CMK (cell line): ENCODE results near the gene WARS2.
"Not testable (repeated sequence)": the region's sequence is repeated elsewhere in the genome, so short reads cannot be mapped to it uniquely, and the experiment has no call there.

ENCODE experiments used
- DNase-seq: peaks from one replicate; pipeline ENCODE4 v3.0.0-alpha.2; 2010; ENCODE audit warnings: low read depth

Gene WARS2

DNA sequence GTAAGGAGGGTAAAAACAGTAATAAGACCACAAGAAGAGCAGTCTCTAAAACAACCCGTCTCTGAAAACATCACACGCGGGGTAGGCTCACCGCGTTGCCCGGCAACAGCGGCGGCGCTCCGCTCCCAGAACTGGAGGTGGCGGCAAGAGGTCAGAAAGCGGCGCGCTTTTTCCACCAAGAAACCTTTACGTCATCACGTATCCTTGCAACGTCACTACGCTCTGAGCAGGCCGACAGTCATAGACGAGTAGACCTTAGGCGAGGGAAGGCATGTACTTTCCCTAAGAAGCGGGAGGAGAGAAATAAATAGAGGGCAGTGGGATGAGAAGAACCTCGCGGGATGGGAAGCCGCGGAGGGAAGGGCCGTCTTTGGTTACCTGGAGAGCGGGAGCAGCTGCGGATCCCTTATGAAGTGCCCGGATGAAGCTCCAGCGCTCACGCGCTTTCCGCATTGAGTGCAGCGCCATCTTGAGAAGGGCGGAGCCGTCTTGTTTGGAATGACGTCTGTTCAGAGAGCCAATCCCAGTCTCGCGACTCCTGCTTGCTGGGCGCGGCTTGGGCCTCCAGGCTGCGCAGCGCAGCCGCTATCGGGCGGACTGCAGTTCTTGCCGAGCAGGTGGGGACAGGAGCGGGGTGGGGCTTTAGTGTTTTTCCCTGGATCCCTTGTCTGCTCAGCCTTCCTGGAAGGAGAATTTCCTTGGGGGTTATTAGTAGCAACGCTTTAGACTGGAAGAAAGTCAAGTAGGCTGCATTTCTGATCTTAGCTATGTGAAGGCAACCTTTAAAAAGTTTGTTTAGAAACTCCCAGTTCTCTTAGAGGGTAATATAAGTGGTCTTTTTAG is at the start of gene WARS2:
Gene WARS2 (minus strand): TSS at position 477 of the 843 bp plus-strand sequence. CDS start 9 bp downstream, at position 468.
- DNase-seq = peak; percentile 88

DNA sequence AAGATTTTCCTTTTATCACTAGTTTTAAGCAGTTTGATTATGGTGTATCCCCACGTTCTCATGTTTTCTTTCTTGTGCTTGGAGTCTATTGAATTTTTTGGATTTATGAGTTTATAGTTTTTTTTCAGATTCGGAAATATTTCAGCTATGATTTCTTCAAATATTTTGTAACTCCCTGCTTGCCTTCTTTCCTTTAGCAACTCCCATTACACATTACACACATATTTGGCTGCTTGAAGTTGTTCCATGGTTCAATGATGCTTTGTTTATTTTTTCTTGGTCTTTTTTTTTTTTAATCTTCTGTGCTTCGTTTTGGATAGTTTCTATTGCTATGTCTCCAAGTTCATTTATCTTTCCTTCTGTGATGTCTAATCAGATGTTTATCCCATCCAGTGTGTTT is 48.5 kb upstream of the WARS2 start:
- DNase-seq = no peak

DNA sequence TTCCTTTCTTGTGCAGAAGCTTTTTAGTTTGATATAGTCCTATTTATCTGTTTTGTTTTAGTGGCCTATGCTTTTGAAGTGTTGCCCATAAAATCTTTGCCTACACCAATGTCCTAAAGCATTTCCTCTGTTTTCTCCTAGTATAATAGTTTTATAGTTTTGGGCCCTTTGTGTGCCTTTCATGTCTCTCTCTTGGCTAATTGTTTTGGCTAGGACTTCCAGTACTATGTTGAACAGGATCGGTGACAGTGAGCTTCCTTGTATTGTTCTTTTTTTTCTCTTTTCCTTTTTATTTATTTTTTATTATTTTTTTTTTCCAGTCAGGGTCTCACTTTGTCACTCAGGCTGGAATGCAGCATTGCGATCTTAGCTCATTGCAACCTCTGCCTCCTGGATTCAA is 47.0 kb upstream of the WARS2 start:
- DNase-seq = no peak

DNA sequence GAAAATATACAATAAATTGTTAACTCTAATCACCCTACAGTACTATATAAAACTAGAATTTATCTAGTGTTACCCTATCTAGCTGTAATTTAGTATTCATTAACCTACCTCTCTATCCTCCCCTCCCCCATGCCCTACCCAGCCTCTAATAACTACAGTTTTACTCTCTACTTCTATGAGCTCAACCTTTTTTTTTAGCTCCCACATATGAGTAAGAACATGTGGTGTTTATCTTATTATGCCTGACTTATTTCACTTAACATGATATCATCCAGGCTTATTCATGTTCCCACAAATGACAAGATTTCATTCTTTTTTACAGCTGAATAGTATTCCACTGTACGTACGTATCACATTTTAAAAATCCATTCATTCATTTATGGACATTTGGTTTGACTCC is 46.0 kb upstream of the WARS2 start:
- DNase-seq = no peak

DNA sequence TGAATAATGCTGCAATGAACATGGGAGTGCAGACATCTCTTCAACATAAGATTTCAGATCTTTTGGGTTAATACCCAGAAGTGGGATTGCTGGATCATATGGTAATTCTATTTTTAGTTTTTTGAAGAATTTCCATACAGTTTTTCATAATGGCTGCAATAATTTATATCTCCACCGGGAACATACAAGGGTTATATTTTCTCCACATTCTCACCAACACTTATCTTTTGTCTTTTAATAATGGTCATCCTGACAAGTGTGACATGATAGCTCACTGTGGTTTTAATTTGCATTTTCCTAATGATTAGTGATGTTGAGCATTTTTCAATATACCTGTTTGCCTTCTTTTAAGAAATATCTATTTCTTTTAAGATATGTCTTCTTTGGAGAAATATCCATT is 44.5 kb upstream of the WARS2 start:
- no peak for DNase-seq

DNA sequence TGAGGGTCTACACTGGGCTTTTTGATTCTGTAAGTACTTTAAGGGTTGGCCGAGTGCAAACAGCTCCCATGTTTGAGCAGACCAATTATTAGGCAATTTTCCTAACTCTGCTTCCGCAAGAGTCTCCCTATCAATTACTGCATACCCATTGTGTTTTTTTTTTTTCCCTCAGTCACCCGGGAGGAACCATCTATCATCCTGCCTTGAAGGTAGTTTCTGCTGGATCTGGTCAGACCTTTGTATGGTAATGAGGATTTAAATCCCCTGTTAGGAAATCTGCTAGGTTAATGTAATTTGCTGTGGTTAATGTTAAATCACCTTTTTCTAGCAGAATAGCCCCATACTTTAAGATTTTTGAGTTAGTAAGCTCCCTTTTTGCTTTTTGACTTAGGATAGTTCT is 40.8 kb upstream of the WARS2 start:
- no peak for DNase-seq

DNA sequence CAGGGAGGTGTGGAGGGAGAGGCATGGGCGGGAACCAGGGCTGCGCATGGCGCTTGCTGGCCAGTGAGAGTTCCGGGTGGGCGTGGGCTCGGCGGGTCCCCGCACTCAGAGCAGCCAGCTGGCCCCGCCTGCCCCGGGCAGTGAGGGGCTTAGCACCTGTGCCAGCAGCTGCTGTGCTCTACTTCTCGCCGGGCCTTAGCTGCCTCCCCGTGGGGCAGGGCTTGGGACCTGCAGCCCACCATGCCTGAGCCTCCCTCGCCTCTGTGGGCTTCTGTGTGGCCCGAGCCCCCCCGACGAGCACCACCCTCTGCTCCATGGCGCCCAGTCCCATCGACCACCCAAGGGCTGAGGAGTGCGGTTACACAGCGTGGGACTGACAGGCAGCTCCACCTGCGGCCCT is 38.6 kb upstream of the WARS2 start:
- DNase-seq = no peak

DNA sequence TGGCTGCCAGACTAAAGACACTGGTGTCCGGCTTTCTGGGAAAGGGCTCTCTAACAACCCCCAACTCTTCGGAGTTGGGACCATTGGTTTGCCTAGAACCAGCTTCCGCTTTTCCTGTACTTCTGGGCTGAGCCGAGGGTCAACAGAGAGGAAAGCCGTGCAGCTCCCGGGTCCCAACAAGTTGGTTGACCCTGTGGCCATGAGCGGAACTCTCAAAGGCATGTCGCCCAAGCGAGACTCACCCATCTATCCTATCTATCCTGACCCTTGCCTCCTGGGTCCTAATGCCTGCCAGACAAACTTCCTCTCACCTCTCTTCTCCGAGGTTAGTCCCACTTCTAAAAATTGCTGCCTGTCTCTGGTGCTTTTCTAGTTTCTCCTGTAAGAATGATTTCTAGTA is 32.5 kb upstream of the WARS2 start:
- not testable (repeated sequence) for DNase-seq

DNA sequence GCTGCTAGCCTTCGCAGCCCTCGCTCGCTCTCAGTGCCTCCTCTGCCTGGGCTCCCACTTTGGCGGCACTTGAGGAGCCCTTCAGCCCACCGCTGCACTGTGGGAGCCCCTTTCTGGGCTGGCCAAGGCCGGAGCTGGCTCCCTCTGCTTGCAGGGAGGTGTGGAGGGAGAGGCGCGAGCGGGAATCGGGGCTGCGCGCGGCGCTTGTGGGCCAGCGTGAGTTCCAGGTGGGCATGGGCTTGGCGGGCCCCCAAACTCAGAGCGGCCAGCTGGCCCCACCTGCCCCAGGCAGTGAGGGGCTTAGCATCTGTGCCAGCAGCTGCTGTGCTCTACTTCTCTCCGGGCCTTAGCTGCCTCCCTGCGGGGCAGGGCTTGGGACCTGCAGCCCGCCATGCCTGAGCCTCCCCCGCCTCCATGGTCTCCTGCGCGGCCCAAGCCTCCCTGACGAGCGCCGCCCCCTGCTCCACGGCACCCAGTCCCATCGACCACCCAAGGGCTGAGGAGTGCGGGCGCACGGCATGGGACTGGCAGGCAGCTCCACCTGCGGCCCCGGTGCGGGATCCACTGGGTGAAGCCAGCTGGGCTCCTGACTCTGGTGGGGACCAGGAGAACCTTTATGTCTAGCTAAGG is 31.0 kb upstream of the WARS2 start:
- not testable (repeated sequence) for DNase-seq

DNA sequence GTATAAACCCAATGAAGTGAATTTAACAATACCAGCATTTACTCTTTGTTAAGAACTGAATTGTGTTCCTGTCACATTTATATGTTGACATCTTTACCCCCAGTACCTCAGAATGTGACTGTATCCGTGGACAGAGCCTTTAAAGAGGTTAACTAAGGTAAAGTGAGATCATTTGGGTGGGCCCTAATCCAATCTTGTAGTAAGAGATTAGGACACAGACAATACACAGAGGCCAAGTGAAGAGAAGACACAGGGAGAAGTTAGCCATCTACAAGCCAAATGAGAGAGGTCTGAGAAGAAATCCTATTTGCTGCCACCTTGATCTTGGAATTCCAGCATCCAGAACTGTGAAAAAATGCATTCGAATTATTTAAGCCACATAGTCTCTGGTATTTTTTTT is 22.9 kb upstream of the WARS2 start:
- no peak for DNase-seq

DNA sequence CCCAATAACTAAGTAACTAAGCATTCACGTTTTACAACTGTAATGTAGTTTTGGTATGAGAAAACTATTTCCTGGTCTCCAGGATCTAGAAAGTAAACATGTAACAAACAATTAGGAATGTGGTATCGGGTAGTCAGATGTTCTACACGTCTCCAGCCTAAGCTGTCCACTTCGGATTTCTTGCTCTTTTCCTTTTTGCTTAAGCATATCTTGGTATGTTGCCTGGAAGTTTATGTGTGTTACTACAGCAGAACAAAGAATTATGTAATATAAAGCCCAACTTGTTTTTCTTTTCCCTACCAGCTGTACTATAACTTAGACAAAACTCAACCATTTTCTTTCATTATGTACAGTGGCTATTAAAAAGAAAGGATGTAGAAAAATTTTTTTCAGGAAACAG is 20.4 kb upstream of the WARS2 start:
- DNase-seq = no peak

DNA sequence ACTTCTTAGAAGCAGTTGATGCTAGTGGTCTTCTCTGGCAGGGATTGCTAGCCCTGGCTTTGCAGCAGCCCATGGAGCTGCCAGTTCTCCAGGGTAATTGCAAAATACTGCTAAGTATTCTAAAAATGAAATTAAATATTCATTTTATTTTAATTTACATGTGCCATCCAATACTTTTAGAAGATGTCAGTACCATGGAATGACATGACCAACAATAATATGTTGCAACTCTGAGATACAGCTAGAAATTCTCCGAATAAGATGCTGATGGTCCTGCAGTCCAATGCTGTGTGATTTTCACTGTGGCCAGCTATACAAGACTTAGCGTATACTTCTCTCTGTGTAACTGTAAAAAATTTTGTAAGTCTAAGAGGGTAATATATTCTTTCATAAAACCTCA is 20.0 kb upstream of the WARS2 start:
- no peak for DNase-seq

DNA sequence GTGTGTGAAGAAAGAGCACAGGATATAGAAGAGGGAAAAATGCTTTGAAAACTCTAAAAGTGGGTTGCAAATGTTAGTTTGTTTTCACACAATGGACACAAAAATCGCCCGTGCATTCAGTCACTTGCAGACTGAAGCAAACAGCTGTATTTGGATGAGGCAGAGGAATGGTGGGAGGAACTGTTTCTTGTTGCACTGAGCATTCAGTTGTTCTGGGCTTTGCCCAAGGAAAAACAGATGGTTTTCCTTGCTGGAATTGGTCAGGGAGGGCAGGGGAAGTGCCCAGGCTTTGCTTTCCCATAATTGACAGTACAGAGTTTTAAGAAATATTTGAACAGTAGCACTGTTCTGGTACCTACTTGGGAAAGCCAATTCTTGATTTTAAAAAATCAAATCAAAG is 19.5 kb upstream of the WARS2 start:
- DNase-seq = no peak

DNA sequence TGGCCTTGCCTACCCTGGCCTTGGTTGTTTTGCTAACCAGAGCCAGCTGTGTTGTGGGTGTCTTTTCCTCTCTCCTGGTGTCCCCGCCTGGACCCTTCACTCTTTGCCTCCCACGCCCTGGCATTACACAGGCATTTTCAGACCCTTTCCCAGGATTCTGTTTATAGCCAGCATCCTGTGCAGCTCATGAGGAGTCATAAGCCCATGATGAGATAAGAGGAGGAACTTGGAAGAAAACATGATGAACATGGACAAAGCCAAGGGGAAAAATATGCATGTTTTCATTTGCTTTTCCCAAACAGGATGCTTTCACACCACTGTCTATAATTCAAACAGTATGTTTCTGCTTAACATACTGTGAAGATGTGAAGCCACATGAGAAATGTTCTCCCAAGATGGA is 18.7 kb upstream of the WARS2 start:
- DNase-seq = no peak

DNA sequence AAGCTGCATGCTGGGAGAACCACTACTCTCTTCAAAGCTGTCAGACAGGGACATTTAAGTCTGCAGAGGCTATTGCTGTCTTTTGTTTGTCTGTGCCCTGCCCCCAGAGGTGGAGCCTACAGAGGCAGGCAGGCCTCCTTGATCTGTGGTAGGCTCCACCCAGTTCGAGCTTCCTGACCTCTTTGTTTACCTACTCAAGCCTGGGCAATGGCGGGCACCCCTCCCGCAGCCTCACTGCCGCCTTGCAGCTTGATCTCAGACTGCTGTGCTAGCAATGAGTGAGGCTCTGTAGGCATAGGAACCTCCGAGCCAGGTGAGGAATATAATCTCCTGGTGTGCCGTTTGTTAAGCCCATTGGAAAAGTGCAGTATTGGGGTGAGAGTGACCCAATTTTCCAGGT is 16.3 kb upstream of the WARS2 start:
- DNase-seq = not testable (repeated sequence)

DNA sequence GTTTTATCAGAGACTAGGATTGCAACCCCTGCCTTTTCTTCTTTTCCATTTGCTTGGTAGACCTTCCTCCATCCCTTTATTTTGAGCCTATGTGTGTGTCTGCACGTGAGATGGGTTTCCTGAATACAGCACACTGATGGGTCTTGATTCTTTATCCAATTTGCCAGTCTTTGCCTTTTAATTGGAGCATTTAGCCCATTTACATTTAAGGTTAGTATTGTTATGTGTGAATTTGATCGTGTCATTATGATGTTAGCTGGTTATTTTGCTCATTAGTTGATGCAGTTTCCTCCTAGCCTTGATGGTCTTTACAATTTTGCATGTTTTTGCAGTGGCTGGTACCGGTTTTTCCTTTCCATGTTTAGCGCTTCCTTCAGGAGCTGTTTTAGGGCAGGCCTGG is 14.6 kb upstream of the WARS2 start:
- not testable (repeated sequence) for DNase-seq

DNA sequence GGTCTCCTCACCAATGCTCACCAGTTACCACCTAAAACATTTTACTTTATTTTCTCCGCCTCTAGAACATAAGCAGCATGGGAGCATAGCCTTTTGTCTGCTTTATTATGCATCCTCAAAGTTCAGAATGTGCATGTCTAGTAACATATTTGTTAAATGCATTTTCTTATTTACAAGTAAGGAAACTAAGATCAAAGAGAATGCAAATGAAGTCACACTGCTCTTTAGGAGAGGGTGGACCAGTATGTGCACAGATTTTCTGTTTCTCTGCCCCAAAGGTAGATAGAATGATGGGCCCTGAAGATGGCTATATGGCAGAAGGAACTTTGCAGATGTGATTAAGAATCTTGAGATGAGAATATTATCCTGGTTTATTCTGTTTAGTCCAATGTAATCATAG is 9.7 kb upstream of the WARS2 start:
- DNase-seq = no peak

DNA sequence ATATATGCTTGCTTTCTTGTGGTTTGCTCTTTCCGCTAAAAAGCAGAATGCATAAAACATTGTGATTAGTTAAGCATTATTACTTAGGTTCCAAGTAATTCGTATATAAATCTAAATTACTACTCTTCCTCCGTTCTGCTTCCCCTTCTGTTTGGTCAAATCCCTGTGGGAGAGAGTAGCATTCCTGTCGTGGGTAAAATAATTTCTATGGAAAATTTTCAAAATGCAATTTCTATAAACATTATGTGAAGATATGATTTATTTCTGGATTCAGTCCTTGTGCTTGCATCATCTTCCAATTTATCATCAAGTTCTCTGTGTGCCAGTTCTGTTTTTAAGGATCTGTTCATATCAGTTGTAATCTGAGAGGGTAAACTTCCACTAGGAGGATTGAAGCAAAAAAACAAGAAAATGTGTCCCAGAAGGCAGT is 7.2 kb upstream of the WARS2 start:
- no peak for DNase-seq

DNA sequence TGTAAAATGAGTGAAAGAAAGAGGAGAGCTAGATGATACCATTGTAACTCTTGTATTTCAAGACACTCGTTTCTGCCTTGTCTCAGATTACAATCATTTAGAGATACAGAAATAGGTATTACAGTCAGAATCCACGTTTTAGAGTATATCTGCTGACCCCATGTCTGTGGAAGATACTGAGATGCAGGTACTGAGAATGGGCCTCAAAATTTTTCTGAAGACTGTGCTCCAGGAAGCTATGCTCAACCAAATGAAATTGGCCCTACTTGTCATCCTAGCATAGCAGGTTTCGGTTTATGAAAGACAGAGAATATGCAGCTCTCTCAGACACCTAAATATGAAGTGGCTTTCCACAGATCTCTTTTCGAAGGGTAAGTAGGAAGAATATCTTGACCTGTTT is 6.0 kb upstream of the WARS2 start:
- no peak for DNase-seq

DNA sequence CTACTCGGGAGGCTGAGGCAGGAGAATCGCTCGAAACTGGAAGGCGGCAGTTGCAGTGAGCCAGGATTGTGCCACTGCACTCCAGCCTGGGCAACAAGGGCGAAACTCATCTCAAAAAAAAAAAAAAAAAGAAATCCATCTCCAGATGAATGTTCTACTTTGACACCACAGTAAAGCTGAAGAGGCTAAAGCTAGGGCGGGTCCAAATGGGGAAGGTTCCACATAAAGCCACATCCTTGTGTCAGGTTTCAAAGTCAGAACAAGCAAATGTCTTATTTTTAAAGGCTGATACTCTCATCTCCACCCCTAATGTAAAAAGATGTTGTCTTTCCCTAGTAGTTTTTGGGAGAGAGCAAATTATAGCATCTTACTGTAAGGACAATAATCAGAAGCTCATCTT is 4.4 kb upstream of the WARS2 start:
- DNase-seq = no peak

DNA sequence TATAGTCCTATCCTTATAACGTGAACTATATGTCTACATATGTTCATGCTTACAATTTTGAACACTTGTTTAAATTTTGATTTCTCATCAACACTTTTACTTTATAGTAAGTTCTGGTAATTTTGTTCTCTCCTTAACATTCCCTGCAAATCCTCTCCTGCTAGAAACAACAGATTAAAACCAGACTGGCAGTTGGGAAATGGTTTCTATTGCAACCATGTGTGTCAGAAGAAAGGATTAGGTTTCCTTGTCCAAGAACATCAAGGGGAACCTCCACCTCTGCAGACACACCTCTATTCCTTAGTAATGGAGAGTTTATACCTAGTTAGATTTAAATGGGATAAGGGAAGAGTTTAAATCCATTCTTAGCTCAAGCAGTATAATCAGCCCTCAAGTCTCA is 3.3 kb upstream of the WARS2 start:
- no peak for DNase-seq

DNA sequence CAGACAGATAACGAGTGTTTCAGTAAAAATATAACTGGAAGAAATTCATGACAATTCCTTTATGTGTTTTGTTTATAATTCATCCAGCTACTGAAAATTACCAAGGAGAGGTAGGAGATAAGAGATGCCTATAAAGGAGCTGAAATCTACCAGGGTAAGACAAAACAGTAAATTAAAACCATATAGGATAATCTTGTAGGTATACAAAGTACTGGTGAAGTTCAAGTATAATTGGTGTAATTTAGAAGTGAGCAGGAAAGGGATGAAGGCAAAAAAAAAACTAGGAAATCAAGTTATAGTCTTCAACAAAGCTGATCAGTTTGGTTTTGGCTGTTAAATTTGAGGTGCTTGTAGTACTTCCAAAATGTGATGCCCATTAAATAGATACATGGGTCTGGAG is 1.2 kb upstream of the WARS2 start:
- no peak for DNase-seq

DNA sequence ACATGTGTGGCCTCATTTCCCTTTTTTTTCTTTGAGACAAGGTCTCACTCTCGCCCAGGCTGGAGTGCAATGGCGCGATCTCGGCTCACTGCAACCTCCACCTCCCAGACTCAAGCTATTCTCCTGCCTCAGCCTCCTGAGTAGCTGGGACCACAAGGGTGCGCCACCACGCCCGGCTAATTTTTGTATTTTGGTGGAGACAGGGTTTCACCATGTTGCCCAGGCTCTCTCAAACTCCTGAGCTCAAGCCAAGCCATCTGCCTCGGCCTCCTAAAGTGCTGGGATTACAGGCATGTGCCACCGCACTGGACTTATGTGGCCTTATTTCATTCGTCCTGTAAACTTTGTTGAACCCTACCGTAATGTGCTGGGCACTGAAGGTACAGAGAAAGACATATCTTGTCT is 569 bp upstream of the WARS2 start:
- no peak for DNase-seq

DNA sequence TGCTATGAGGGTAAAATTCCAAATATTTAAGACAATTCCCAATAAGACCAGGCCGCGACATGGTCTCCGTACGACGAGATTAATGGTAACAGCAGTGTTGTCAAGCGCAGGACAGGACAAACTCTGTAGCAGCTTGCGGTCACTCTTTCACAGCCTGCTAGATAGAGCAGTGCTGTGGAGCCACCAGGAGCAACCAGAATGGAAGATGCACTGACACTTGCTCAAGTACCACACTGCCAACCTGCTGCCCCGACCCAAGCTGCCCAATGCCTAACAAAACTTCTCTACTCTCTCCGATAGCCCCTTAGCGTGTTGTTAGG is 636 bp downstream of the WARS2 start:
- DNase-seq = no peak
